Measurements from ENCODE around the gene MDP1. TPM values are rescaled to one million over a fixed set of nuclear protein-coding genes. Genes with fewer than 3 reads are reported as not detected.

Gene MDP1
- polyA plus RNA-seq, 1 of the 3 experiments (the other 2 are of a cell fraction): 36.7 TPM

DNA sequence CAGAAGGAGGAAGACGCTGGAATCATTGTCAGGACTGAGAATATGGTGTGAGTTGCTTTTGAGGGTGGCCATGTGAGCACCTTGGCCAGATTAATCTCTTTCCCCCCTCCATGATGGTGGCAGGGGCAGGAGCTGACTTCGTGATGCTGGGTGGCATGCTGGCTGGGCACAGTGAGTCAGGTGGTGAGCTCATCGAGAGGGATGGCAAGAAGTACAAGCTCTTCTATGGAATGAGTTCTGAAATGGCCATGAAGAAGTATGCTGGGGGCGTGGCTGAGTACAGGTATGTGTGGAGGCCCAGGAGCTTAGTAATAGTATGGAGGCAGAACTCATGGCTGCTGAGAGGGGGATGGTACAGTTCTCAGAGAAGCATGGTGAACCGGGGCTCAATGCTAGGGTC, 22.3 kb upstream of the MDP1 start:
- Histone ChIP-seq H4K20me1 (ENCODE audit: insufficient read depth) (no peaks in the 10 kb centered on the region), H3K27ac (ENCODE audit: low read depth in 2 of 2, low read length in 1 of 2) (no peak overlapping the region), H3K27me3 (ENCODE audit: insufficient read depth) (no peaks in the 10 kb centered on the region), H3K36me3 (replicated peaks in 1 of 2; ENCODE audit: control insufficient read depth in 1 of 2, insufficient read depth in 2 of 2, low read length in 1 of 2) (peaks cover 56 to 69% of the 10 kb centered on the region in 2 experiments), H2AFZ (ENCODE audit: low read depth) (no peak overlapping the region), H3K9me2 (no peaks in the 10 kb centered on the region), H3K4me2 (no peak overlapping the region), H3K9me3 (no peaks in the 10 kb centered on the region), H3K4me3 (ENCODE audit: low read depth in 2 of 2, low read length in 1 of 2) (no peak overlapping the region), H3K4me1 (ENCODE audit: control insufficient read depth in 1 of 2, insufficient read depth in 2 of 2, low read depth in 1 of 2, low read length in 1 of 2) (peaks cover 33 to 35% of the 10 kb centered on the region in 2 experiments; a peak in 3 of 4 replicates), H3F3A (replicated peaks; ENCODE audit: insufficient read depth) (peaks cover 18% of the 10 kb centered on the region), H3K79me2 (ENCODE audit: insufficient read depth) (peaks cover 64% of the 10 kb centered on the region), H3K9ac (no peak overlapping the region)
- POLR2A ChIA-PET: interaction anchor here (1.2 kb wide), 1 partner anchor 18 kb away, joined by 6 read pairs; no protein-coding TSS in a partner anchor
- TF ChIP-seq, protein P1, sequence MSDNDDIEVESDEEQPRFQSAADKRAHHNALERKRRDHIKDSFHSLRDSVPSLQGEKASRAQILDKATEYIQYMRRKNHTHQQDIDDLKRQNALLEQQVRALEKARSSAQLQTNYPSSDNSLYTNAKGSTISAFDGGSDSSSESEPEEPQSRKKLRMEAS (IDR thresholded peaks at IDR 0.05; ENCODE audit: low read depth): peak; percentile 42; the same call in 1 of the 2 replicates
- TF ChIP-seq MEF2A (IDR thresholded peaks at IDR 0.05; ENCODE audit: borderline replicate concordance, low read depth) (no peak), YY1 (IDR thresholded peaks at IDR 0.05; ENCODE audit: low read depth) (no peak)
- no peak for DNase-seq
- CTCF ChIA-PET: interaction anchor here (0.7 to 12.0 kb wide), 8 partner anchors 14 to 193 kb away, joined by 3 to 191 read pairs (median 7); partner anchors contain the start of genes CIDEB, DHRS1, MDP1 and NOP9
- WGBS (ENCODE audit: low lambda C conversion rate): 83% methylated on average over 5 of the region's 5 CpGs

DNA sequence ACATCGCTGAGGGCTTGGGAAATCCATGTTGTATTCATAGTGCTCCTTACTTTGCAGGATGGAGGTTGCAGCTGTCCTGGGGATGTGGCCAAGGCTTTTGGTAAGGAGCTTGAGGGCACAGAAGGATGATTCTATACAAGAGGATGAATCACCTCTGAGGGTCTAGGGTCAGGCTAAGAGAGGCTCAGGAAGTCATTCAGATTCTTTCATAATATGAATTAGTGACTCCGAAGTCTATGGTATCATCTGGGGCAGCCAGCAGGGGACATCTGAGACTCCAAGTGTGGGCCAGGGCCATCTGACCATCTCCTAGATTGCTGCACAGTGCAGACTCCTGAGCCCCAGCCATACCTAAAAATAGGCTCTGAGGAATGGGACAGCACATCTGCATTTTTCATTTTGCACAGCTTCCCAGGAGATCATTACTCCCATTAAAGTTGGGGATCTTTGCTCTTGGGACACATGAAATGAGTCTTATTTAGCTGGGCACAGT, 21.6 kb upstream of the MDP1 start:
- Histone ChIP-seq H3K9me3 (no peaks in the 10 kb centered on the region), H2AFZ (ENCODE audit: low read depth) (no peak overlapping the region), H3K4me1 (ENCODE audit: control insufficient read depth in 1 of 2, insufficient read depth in 2 of 2, low read depth in 1 of 2, low read length in 1 of 2) (peaks cover 33 to 36% of the 10 kb centered on the region in 2 experiments; a peak in 3 of 4 replicates), H3K27me3 (ENCODE audit: insufficient read depth) (no peaks in the 10 kb centered on the region), H3K4me3 (ENCODE audit: low read depth in 2 of 2, low read length in 1 of 2) (no peak overlapping the region), H3K79me2 (ENCODE audit: insufficient read depth) (peaks cover 68% of the 10 kb centered on the region), H3K36me3 (replicated peaks in 1 of 2; ENCODE audit: control insufficient read depth in 1 of 2, insufficient read depth in 2 of 2, low read length in 1 of 2) (peaks cover 56 to 69% of the 10 kb centered on the region in 2 experiments), H3K9me2 (no peaks in the 10 kb centered on the region), H3K27ac (ENCODE audit: low read depth in 2 of 2, low read length in 1 of 2) (no peak overlapping the region), H3F3A (replicated peaks; ENCODE audit: insufficient read depth) (peaks cover 13% of the 10 kb centered on the region), H3K4me2 (no peak overlapping the region), H3K9ac (no peak overlapping the region), H4K20me1 (ENCODE audit: insufficient read depth) (no peaks in the 10 kb centered on the region)
- POLR2A ChIA-PET: interaction anchor here (1.2 kb wide), 1 partner anchor 18 kb away, joined by 6 read pairs; no protein-coding TSS in a partner anchor
- WGBS (ENCODE audit: low lambda C conversion rate): 84% methylated on average over 2 of the region's 2 CpGs
- TF ChIP-seq JUND (IDR thresholded peaks at IDR 0.05) (no peak), CHD2 (IDR thresholded peaks at IDR 0.05; ENCODE audit: low read length, partially characterized antibody) (no peak)
- TF ChIP-seq, protein P2, sequence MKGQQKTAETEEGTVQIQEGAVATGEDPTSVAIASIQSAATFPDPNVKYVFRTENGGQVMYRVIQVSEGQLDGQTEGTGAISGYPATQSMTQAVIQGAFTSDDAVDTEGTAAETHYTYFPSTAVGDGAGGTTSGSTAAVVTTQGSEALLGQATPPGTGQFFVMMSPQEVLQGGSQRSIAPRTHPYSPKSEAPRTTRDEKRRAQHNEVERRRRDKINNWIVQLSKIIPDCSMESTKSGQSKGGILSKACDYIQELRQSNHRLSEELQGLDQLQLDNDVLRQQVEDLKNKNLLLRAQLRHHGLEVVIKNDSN (IDR thresholded peaks at IDR 0.05; ENCODE audit: borderline replicate concordance, low read depth): no peak
- CTCF ChIA-PET: interaction anchor here (0.9 to 12.0 kb wide), 8 partner anchors 14 to 194 kb away, joined by 3 to 191 read pairs (median 7); partner anchors contain the start of genes CIDEB, DHRS1, MDP1 and NOP9
- no peak for DNase-seq

DNA sequence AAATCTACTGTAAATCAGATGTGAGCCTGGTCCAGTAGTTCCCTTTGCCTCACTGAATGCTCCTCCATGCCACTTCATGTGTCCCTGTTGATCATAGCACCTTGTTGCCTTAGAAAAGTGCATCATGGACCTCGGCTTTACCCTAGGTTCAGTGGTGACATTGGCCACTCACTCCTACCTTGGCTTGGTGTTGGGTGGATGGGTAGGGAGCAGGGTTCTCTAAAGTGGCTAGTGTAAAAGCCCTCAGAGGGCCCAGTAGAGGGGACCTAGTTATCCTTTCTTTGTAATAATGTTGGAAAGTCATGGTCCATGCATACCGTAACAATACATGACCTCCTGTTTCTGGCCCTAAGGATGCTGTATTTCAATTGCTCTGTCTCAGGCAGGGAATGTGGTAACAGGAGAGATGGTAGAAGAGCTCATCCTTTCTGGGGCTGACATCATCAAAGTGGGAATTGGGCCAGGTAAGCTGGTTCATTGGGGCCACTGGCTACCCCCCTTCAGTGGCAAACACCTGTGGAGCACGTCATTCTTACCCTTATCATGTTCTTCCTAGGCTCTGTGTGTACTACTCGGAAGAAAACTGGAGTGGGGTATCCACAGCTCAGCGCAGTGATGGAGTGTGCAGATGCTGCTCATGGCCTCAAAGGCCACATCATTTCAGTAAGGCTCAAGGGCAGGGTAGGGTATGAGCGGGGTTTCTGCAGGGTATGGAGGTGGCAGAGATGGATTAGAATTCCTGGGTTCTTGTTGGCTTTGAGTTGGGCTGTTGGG, 21.0 kb upstream of the MDP1 start:
- H3F3A ChIP-seq (replicated peaks; ENCODE audit: insufficient read depth): peaks cover 13% of the 10 kb centered on the region
- H3K4me3 ChIP-seq (ENCODE audit: low read depth in 2 of 2, low read length in 1 of 2): no peak overlapping the region
- H3K4me2 ChIP-seq: no peak overlapping the region
- ChIA-PET POLR2A (no interaction called here), CTCF (interaction anchor here (1.0 to 12.0 kb wide), 6 partner anchors 21 to 194 kb away, joined by 3 to 191 read pairs (median 9); partner anchors contain the start of genes CIDEB, DHRS1, MDP1 and NOP9)
- no peak overlapping the region for H3K9ac ChIP-seq
- H3K4me1 ChIP-seq (ENCODE audit: control insufficient read depth in 1 of 2, insufficient read depth in 2 of 2, low read depth in 1 of 2, low read length in 1 of 2): peaks cover 33 to 36% of the 10 kb centered on the region in 2 experiments; a peak in 3 of 4 replicates
- H3K27me3 ChIP-seq (ENCODE audit: insufficient read depth): no peaks in the 10 kb centered on the region
- H4K20me1 ChIP-seq (ENCODE audit: insufficient read depth): no peaks in the 10 kb centered on the region
- H3K9me3 ChIP-seq: no peaks in the 10 kb centered on the region
- WGBS (ENCODE audit: low lambda C conversion rate): 93% methylated on average over 6 of the region's 6 CpGs
- peaks cover 56 to 69% of the 10 kb centered on the region in 2 experiments for H3K36me3 ChIP-seq (replicated peaks in 1 of 2; ENCODE audit: control insufficient read depth in 1 of 2, insufficient read depth in 2 of 2, low read length in 1 of 2)
- no peak overlapping the region for H3K27ac ChIP-seq (ENCODE audit: low read depth in 2 of 2, low read length in 1 of 2)
- H3K9me2 ChIP-seq: no peaks in the 10 kb centered on the region
- no peak for DNase-seq
- peaks cover 69% of the 10 kb centered on the region for H3K79me2 ChIP-seq (ENCODE audit: insufficient read depth)
- TF ChIP-seq, protein P3, sequence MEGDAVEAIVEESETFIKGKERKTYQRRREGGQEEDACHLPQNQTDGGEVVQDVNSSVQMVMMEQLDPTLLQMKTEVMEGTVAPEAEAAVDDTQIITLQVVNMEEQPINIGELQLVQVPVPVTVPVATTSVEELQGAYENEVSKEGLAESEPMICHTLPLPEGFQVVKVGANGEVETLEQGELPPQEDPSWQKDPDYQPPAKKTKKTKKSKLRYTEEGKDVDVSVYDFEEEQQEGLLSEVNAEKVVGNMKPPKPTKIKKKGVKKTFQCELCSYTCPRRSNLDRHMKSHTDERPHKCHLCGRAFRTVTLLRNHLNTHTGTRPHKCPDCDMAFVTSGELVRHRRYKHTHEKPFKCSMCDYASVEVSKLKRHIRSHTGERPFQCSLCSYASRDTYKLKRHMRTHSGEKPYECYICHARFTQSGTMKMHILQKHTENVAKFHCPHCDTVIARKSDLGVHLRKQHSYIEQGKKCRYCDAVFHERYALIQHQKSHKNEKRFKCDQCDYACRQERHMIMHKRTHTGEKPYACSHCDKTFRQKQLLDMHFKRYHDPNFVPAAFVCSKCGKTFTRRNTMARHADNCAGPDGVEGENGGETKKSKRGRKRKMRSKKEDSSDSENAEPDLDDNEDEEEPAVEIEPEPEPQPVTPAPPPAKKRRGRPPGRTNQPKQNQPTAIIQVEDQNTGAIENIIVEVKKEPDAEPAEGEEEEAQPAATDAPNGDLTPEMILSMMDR (IDR thresholded peaks at IDR 0.05): no peak
- TF ChIP-seq, protein P1 (IDR thresholded peaks at IDR 0.05; ENCODE audit: low read depth): no peak
- TF ChIP-seq, protein P4, sequence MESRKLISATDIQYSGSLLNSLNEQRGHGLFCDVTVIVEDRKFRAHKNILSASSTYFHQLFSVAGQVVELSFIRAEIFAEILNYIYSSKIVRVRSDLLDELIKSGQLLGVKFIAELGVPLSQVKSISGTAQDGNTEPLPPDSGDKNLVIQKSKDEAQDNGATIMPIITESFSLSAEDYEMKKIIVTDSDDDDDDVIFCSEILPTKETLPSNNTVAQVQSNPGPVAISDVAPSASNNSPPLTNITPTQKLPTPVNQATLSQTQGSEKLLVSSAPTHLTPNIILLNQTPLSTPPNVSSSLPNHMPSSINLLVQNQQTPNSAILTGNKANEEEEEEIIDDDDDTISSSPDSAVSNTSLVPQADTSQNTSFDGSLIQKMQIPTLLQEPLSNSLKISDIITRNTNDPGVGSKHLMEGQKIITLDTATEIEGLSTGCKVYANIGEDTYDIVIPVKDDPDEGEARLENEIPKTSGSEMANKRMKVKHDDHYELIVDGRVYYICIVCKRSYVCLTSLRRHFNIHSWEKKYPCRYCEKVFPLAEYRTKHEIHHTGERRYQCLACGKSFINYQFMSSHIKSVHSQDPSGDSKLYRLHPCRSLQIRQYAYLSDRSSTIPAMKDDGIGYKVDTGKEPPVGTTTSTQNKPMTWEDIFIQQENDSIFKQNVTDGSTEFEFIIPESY (IDR thresholded peaks at IDR 0.05; ENCODE audit: borderline replicate concordance, low read depth): no peak
- H2AFZ ChIP-seq (ENCODE audit: low read depth): no peak overlapping the region

All from SK-N-SH (cell line).